HEK293 (cell line): ENCODE results near the gene ZNF665.

Experiments
- CTCF ChIA-PET: fragments of 350-600 bp; formaldehyde crosslinking; extraction: SDS; loops from one replicate; lab custom pipeline; 2021; ENCODE audit warnings: antibody characterized with exemption; lab: Yijun Ruan, JAX
- POLR2A ChIA-PET: fragments of 300-600 bp; formaldehyde crosslinking; extraction: SDS; loops from one replicate; lab custom pipeline; 2020; ENCODE audit warnings: antibody characterized with exemption, inconsistent platforms; lab: Yijun Ruan, JAX
- H3K27ac ChIP-seq: fragments of 200-500 bp; sonication (Bioruptor generic); 2 replicates; pipeline ENCODE4 v1.5.1; 2014; ENCODE audit warnings: low read depth, low read length, control low read depth, inconsistent platforms; ENCODE audit errors: extremely low read depth
- H3K36me3 ChIP-seq, 2 experiments: fragments of 200-500 bp in 1 of 2; sonication (Bioruptor generic) in 1 of 2; 1 replicate in 1 of 2; 2 replicates in 1 of 2; pipeline ENCODE4 v1.5.1; 2014 to 2017; ENCODE audit warnings: inconsistent platforms in 2 of 2, low read length in 2 of 2; ENCODE audit not compliant: control insufficient read depth in 2 of 2, insufficient read depth in 1 of 2
- H3K4me1 ChIP-seq: fragments of 200-500 bp; sonication (Bioruptor generic); 2 replicates; pipeline ENCODE4 v1.5.1; 2014; ENCODE audit warnings: mild to moderate bottlenecking, low read length, inconsistent platforms; ENCODE audit not compliant: control insufficient read depth, insufficient read depth
- H3K4me3 ChIP-seq: 2 replicates; pipeline ENCODE4 v1.5.1; 2011; ENCODE audit warnings: low read depth, mild to moderate bottlenecking, control low read depth, low read length, moderate library complexity
- H3K9me3 ChIP-seq: fragments of 200-500 bp; sonication (Bioruptor generic); 2 replicates; pipeline ENCODE4 v1.5.1; 2014; ENCODE audit warnings: low read depth, low read length, inconsistent platforms; ENCODE audit not compliant: control insufficient read depth, insufficient read depth
- BCL11B ChIP-seq: fragments of 450-650 bp; formaldehyde crosslinking; IDR thresholded peaks from 2 replicates; pipeline ENCODE4 v1.5.1; 2016; ENCODE audit warnings: low read depth, missing biosample characterization, missing genetic modification characterization
- GLI2 ChIP-seq: fragments of 450-650 bp; formaldehyde crosslinking; IDR thresholded peaks from 2 replicates; pipeline ENCODE4; 2017; ENCODE audit warnings: missing biosample characterization, missing genetic modification characterization, low read depth, borderline replicate concordance
- HOXC10 ChIP-seq: sonication (generic); formaldehyde crosslinking; IDR thresholded peaks from 2 replicates; pipeline ENCODE4 v1.8.1; 2023; ENCODE audit warnings: mild to moderate bottlenecking, missing genetic modification reagents
- SALL2 ChIP-seq: fragments of 450-650 bp; formaldehyde crosslinking; IDR thresholded peaks from 2 replicates; pipeline ENCODE4 v1.5.0; 2017; ENCODE audit warnings: missing biosample characterization, mild to moderate bottlenecking, missing genetic modification characterization, borderline replicate concordance
- SCRT1 ChIP-seq: fragments of 450-650 bp; formaldehyde crosslinking; IDR thresholded peaks from 2 replicates; pipeline ENCODE4 v1.5.1; 2016; ENCODE audit warnings: missing biosample characterization, missing genetic modification characterization, borderline replicate concordance
- TRIM28 ChIP-seq: IDR thresholded peaks from 2 replicates; pipeline ENCODE4 v1.6.1; 2011; ENCODE audit warnings: low read length, control low read depth, borderline replicate concordance
- ZEB2 ChIP-seq: fragments of 450-650 bp; formaldehyde crosslinking; IDR thresholded peaks from 2 replicates; pipeline ENCODE4 v1.5.1; 2016; ENCODE audit warnings: missing biosample characterization, missing genetic modification characterization
- ZNF121 ChIP-seq: fragments of 450-650 bp; formaldehyde crosslinking; IDR thresholded peaks from 2 replicates; pipeline ENCODE4 v1.5.1; 2016; ENCODE audit warnings: missing biosample characterization, missing genetic modification characterization
- ZNF175 ChIP-seq: fragments of 450-650 bp; formaldehyde crosslinking; IDR thresholded peaks from 2 replicates; pipeline ENCODE4 v1.5.1; 2016; ENCODE audit warnings: missing biosample characterization, missing genetic modification characterization
- ZNF214 ChIP-seq: fragments of 450-650 bp; formaldehyde crosslinking; IDR thresholded peaks from 2 replicates; pipeline ENCODE4 v1.5.1; 2017; ENCODE audit warnings: missing biosample characterization, mild to moderate bottlenecking, missing genetic modification characterization, borderline replicate concordance
- ZNF23 ChIP-seq: fragments of 450-650 bp; formaldehyde crosslinking; IDR thresholded peaks from 2 replicates; pipeline ENCODE4 v1.5.1; 2016; ENCODE audit warnings: missing biosample characterization, missing genetic modification characterization, borderline replicate concordance
- ZNF239 ChIP-seq: fragments of 450-650 bp; formaldehyde crosslinking; IDR thresholded peaks from 2 replicates; pipeline ENCODE4 v1.5.1; 2016; ENCODE audit warnings: missing biosample characterization, missing genetic modification characterization
- ZNF274 ChIP-seq, 2 experiments: fragments of 200-500 bp in 1 of 2; fragments of 450-650 bp in 1 of 2; sonication (Bioruptor generic) in 1 of 2; formaldehyde crosslinking in 1 of 2; IDR thresholded peaks; 2 replicates each; pipeline versions ENCODE4 v1.5.1 to v1.6.1; 2014 to 2016; ENCODE audit warnings: borderline replicate concordance in 1 of 2, inconsistent platforms in 1 of 2, low read length in 1 of 2, missing biosample characterization in 1 of 2, missing genetic modification characterization in 1 of 2
- ZNF311 ChIP-seq: fragments of 450-650 bp; formaldehyde crosslinking; IDR thresholded peaks from 2 replicates; pipeline ENCODE4 v1.5.1; 2017; ENCODE audit warnings: missing biosample characterization, missing genetic modification characterization, borderline replicate concordance
- ZNF394 ChIP-seq: fragments of 450-650 bp; formaldehyde crosslinking; IDR thresholded peaks from 2 replicates; pipeline ENCODE4 v1.5.1; 2016; ENCODE audit warnings: missing biosample characterization, missing genetic modification characterization, mild to moderate bottlenecking, moderate library complexity, borderline replicate concordance
- ZNF548 ChIP-seq: fragments of 450-650 bp; formaldehyde crosslinking; IDR thresholded peaks from 2 replicates; pipeline ENCODE4 v1.5.1; 2016; ENCODE audit warnings: missing biosample characterization, missing genetic modification characterization
- ZNF561 ChIP-seq: fragments of 450-650 bp; IDR thresholded peaks from 2 replicates; pipeline ENCODE4 v1.5.1; 2018; ENCODE audit warnings: missing biosample characterization, missing genetic modification characterization, borderline replicate concordance
- ZNF571 ChIP-seq: fragments of 450-650 bp; formaldehyde crosslinking; IDR thresholded peaks from 2 replicates; pipeline ENCODE4 v1.5.0; 2017; ENCODE audit warnings: missing biosample characterization, missing genetic modification characterization
- ZNF624 ChIP-seq: fragments of 450-650 bp; formaldehyde crosslinking; IDR thresholded peaks from 2 replicates; pipeline ENCODE4 v1.5.1; 2017; ENCODE audit warnings: missing biosample characterization, missing genetic modification characterization
- ZNF626 ChIP-seq: fragments of 450-650 bp; sonication (Bioruptor Pico); formaldehyde crosslinking; IDR thresholded peaks from 2 replicates; pipeline ENCODE4 v1.5.1; 2018; ENCODE audit warnings: missing biosample characterization, missing genetic modification characterization, inconsistent platforms
- ZNF701 ChIP-seq: fragments of 450-650 bp; formaldehyde crosslinking; IDR thresholded peaks from 2 replicates; pipeline ENCODE4 v1.5.1; 2016; ENCODE audit warnings: missing biosample characterization, missing genetic modification characterization
- ZNF707 ChIP-seq: fragments of 450-650 bp; formaldehyde crosslinking; IDR thresholded peaks from 2 replicates; pipeline ENCODE4 v1.5.1; 2016; ENCODE audit warnings: missing biosample characterization, missing genetic modification characterization
- ZNF776 ChIP-seq: fragments of 450-650 bp; formaldehyde crosslinking; IDR thresholded peaks from 2 replicates; pipeline ENCODE4 v1.5.0; 2017; ENCODE audit warnings: missing biosample characterization, missing genetic modification characterization, borderline replicate concordance
- ZNF785 ChIP-seq: fragments of 450-650 bp; formaldehyde crosslinking; IDR thresholded peaks from 2 replicates; pipeline ENCODE4 v1.5.1; 2016; ENCODE audit warnings: missing biosample characterization, missing genetic modification characterization
- ZXDB ChIP-seq: fragments of 450-650 bp; formaldehyde crosslinking; IDR thresholded peaks from 2 replicates; pipeline ENCODE4 v1.5.1; 2016; ENCODE audit warnings: missing biosample characterization, missing genetic modification characterization
- TF ChIP-seq, protein P1 (sequence below): fragments of 450-650 bp; formaldehyde crosslinking; IDR thresholded peaks from 2 replicates; pipeline ENCODE4 v1.5.1; 2017; ENCODE audit warnings: missing biosample characterization, missing genetic modification characterization
- TF ChIP-seq, protein P2 (sequence below): fragments of 450-650 bp; formaldehyde crosslinking; IDR thresholded peaks from 2 replicates; pipeline ENCODE4; 2016; ENCODE audit warnings: missing biosample characterization, missing genetic modification characterization

Gene ZNF665

DNA sequence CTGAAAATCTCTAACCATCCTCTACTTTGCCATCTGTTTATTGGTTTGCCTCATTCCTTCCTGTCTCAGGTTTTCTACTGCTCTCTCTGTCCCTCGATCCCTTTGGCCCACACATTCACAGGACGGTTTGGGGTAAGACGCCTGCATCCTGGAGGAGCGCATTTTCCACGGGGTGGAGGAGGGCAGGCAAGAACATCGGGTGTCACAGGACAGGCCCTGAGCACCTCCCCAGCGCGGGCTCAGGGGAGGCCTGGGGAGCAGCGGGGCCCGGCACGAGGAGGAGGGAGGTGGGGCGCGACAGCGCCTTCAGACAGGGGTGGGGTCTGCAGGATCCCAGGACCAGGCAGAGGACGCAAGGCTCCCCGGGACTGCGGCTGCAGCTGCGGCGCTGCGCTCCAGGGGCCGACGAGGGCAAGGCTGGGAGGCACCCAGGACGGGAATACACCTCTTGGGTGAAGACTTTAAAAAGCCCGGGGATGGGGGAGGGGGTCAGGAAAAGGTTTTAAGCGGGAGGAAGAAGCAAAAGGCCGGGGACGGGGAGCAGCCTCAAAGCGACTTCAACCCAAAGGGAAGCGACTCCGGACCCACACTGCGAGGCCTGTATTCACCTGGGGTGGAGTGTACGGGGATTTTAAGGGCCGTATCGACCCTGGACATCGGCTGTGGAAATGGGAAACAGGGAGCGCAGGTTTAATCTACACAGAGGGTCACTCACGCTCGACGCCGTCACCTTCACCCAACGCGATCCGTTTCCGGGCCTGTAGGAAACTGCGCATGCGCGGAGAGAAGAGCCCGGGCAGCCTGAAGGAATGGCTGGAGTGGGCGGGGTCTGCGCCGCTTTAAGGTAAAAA lies 60.8 kb downstream of the ZNF665 start, which contains the start of gene ZNF415:
ZNF415 (minus strand) TSS at position 770 of the 851 bp plus-strand sequence. CDS start 10,234 bp downstream, outside the sequence.
- Histone ChIP-seq H3K4me1 (no peaks in the 10 kb centered on the region), H3K9me3 (no peaks in the 10 kb centered on the region; the same call in 1 of the 2 replicates), H3K4me3 (no peak within 1 kb of the TSS; the same call in 1 of the 2 replicates), H3K27ac (no peak within 1 kb of the TSS), H3K36me3 (no peaks in the 10 kb centered on the region)
- ChIA-PET POLR2A (no interaction called here), CTCF (no interaction called here)
- TF ChIP-seq ZNF785 (no peak), BCL11B (no peak), HOXC10 (CRISPR knock-in tag) (no peak), ZEB2 (tag by site-specific recombination) (no peak), ZNF776 (tag by site-specific recombination) (no peak), GLI2 (tag by site-specific recombination) (no peak), SCRT1 (tag by site-specific recombination) (no peak), ZNF214 (no peak), ZNF274 (IDR thresholded peaks at IDR 0.05; ENCODE audit: low read length) (no peak), ZNF274 (tag by site-specific recombination; IDR thresholded peaks at IDR 0.05; ENCODE audit: borderline replicate concordance) (no peak), ZNF121 (tag by site-specific recombination) (no peak), ZNF175 (tag by site-specific recombination) (no peak), SALL2 (no peak), ZNF239 (tag by site-specific recombination) (no peak), TRIM28 (no peak), ZNF571 (no peak), ZNF624 (tag by site-specific recombination) (no peak)
- TF ChIP-seq, protein P1, sequence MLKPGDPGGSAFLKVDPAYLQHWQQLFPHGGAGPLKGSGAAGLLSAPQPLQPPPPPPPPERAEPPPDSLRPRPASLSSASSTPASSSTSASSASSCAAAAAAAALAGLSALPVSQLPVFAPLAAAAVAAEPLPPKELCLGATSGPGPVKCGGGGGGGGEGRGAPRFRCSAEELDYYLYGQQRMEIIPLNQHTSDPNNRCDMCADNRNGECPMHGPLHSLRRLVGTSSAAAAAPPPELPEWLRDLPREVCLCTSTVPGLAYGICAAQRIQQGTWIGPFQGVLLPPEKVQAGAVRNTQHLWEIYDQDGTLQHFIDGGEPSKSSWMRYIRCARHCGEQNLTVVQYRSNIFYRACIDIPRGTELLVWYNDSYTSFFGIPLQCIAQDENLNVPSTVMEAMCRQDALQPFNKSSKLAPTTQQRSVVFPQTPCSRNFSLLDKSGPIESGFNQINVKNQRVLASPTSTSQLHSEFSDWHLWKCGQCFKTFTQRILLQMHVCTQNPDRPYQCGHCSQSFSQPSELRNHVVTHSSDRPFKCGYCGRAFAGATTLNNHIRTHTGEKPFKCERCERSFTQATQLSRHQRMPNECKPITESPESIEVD (tag by site-specific recombination) = no peak

DNA sequence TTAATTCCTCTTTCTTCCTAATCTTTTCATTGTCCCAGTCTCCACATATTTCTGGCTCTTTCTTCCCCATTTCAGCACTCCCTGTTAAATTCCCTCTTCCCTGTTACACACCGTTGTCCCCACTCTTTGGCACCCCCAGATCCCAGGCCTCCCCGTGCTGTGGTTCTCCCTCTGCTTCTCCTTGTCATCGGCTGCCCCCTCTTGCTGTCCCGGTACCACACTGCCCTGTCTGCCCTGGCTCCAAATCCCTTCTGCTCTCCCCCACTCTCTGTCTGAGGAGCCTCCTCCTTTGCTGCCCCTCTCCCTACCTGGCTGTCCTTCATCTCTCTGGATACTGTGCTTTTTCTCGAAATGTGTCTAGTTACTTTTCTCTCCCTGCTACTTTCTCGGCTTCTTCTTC lies 61.4 kb downstream of the ZNF665 start:
- Histone ChIP-seq H3K36me3 (no peaks in the 10 kb centered on the region), H3K4me1 (no peaks in the 10 kb centered on the region), H3K4me3 (no peak overlapping the region), H3K9me3 (no peaks in the 10 kb centered on the region; the same call in 1 of the 2 replicates), H3K27ac (no peak overlapping the region)
- POLR2A ChIA-PET = no interaction called here
- CTCF ChIA-PET = no interaction called here
- TF ChIP-seq ZNF23 (tag by site-specific recombination) (no peak), ZNF707 (tag by site-specific recombination) (no peak), ZNF548 (tag by site-specific recombination) (no peak), ZNF311 (tag by site-specific recombination) (no peak), GLI2 (tag by site-specific recombination) (no peak), ZNF626 (tag by site-specific recombination) (no peak), ZNF561 (no peak), ZXDB (tag by site-specific recombination) (no peak), ZNF394 (no peak), ZNF701 (no peak)
- TF ChIP-seq, protein P2, sequence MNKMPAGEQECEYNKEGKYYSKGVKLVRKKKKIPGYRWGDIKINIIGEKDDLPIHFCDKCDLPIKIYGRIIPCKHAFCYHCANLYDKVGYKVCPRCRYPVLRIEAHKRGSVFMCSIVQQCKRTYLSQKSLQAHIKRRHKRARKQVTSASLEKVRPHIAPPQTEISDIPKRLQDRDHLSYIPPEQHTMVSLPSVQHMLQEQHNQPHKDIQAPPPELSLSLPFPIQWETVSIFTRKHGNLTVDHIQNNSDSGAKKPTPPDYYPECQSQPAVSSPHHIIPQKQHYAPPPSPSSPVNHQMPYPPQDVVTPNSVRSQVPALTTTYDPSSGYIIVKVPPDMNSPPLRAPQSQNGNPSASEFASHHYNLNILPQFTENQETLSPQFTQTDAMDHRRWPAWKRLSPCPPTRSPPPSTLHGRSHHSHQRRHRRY (tag by site-specific recombination) = no peak
